PC-3 (cell line): Measurements from ENCODE around the gene DBNL. TPM values are rescaled to one million over a fixed set of nuclear protein-coding genes. Genes with fewer than 3 reads are reported as not detected.

ENCODE experiments used
- ATAC-seq: fragments of 200-7000 bp; cut with Tn5 transposase; 2 replicates; pipeline ENCODE4 v1.9.1; 2020; ENCODE audit warnings: mild to moderate bottlenecking, moderate library complexity
- BruUV-seq: library from RNA; stranded (reverse); fragments of 400-500 nt; replicated peaks from 2 replicates; lab custom pipeline; 2021; lab: Mats Ljungman, UMichigan
- CTCF ChIA-PET: fragments of 300-600 bp; sonication (Branson Sonifier 250); formaldehyde crosslinking; loops from one replicate; lab custom pipeline; 2022; ENCODE audit warnings: antibody characterized with exemption; lab: Charles Lee
- POLR2A ChIA-PET: fragments of 300-600 bp; sonication (Branson Sonifier 250); formaldehyde crosslinking; loops from one replicate; lab custom pipeline; 2022; ENCODE audit warnings: antibody characterized with exemption; ENCODE audit not compliant: unreplicated experiment; lab: Charles Lee
- DNase-seq: peaks from one replicate; pipeline ENCODE4 v3.0.0-alpha.2; 2015
- H2AFZ ChIP-seq: fragments of 300-600 bp; sonication (generic); 2 replicates; pipeline ENCODE4 v1.6.0; 2016; ENCODE audit warnings: antibody characterized with exemption, low read length
- H3F3A ChIP-seq: fragments of 300-600 bp; sonication (generic); one replicate; pipeline ENCODE4 v1.6.0; 2017; ENCODE audit warnings: antibody characterized with exemption, low read length, control low read depth, mild to moderate bottlenecking; ENCODE audit not compliant: unreplicated experiment
- H3K27ac ChIP-seq: fragments of 300-600 bp; sonication (generic); 2 replicates; pipeline ENCODE4 v1.5.1; 2016; ENCODE audit warnings: mild to moderate bottlenecking, low read length
- H3K27me3 ChIP-seq: fragments of 300-600 bp; sonication (generic); 2 replicates; pipeline ENCODE4 v1.6.1; 2016; ENCODE audit warnings: low read length, mixed read lengths
- H3K36me3 ChIP-seq: fragments of 300-600 bp; sonication (generic); 2 replicates; pipeline ENCODE4 v1.6.1; 2016; ENCODE audit warnings: low read depth, mixed run types, low read length, mixed read lengths
- H3K4me1 ChIP-seq: fragments of 300-600 bp; sonication (generic); 2 replicates; pipeline ENCODE4 v1.5.1; 2016; ENCODE audit warnings: low read length; ENCODE audit not compliant: insufficient read depth
- H3K4me2 ChIP-seq: fragments of 300-600 bp; sonication (generic); 2 replicates; pipeline ENCODE4 v1.6.0; 2016; ENCODE audit warnings: low read length
- H3K4me3 ChIP-seq: fragments of 300-600 bp; sonication (generic); 2 replicates; pipeline ENCODE4 v1.5.1; 2016; ENCODE audit warnings: mild to moderate bottlenecking, low read length, mixed read lengths
- H3K79me2 ChIP-seq: fragments of 300-600 bp; sonication (generic); 2 replicates; pipeline ENCODE4 v1.6.1; 2017; ENCODE audit warnings: low read length, mixed read lengths
- H3K9ac ChIP-seq: fragments of 300-600 bp; sonication (generic); 2 replicates; pipeline ENCODE4 v1.6.0; 2016; ENCODE audit warnings: mild to moderate bottlenecking, low read length
- H3K9me2 ChIP-seq: fragments of 300-600 bp; sonication (generic); replicated peaks from 2 replicates; pipeline ENCODE4 v1.6.1; 2016; ENCODE audit warnings: mixed run types, low read length, mixed read lengths
- H3K9me3 ChIP-seq: fragments of 300-600 bp; sonication (generic); 2 replicates; pipeline ENCODE4 v1.6.1; 2016; ENCODE audit warnings: low read length, mixed read lengths
- H4K20me1 ChIP-seq: fragments of 300-600 bp; sonication (generic); 2 replicates; pipeline ENCODE4 v1.6.1; 2016; ENCODE audit warnings: low read length, mixed read lengths
- EZH2 ChIP-seq: fragments of 300-600 bp; sonication (generic); IDR thresholded peaks from one replicate; pipeline ENCODE4 v1.6.1; 2017; ENCODE audit warnings: antibody characterized with exemption, mild to moderate bottlenecking, low read length; ENCODE audit not compliant: unreplicated experiment
- EZH2phosphoT487 ChIP-seq: fragments of 300-600 bp; sonication (generic); IDR thresholded peaks from 2 replicates; pipeline ENCODE4 v1.6.1; 2018; ENCODE audit warnings: mild to moderate bottlenecking, antibody characterized with exemption, low read length, borderline replicate concordance
- intact Hi-C: fragments of 100-400 bp; cut with micrococcal nuclease; formaldehyde crosslinking; loops from 2 replicates; pipeline ENCODE4 v1.9.0; 2023
- total RNA-seq: library from RNA; depleted of rRNA; stranded (reverse); fragments of >200 nt; gene quantifications from 2 replicates; pipeline ENCODE4 v1.2.3, GENCODE V29; 2014
- TF ChIP-seq, protein P1 (sequence below): fragments of 300-600 bp; sonication (generic); conservative IDR thresholded peaks from 2 replicates; pipeline ENCODE4 v1.5.1; 2017; ENCODE audit warnings: antibody characterized with exemption, low read depth, mild to moderate bottlenecking, low read length

DBNL gene
- total RNA-seq, 1 experiment from 2014 or later = 108 TPM

GRCh38 chr7:44063547-44063893 is 19.0 kb downstream of the DBNL start:
- DNase-seq (no peak), ATAC-seq (no peak)
- H3K9ac ChIP-seq = no peak overlapping the region
- TF ChIP-seq EZH2 (no peak), EZH2phosphoT487 (no peak)
- TF ChIP-seq, protein P1, sequence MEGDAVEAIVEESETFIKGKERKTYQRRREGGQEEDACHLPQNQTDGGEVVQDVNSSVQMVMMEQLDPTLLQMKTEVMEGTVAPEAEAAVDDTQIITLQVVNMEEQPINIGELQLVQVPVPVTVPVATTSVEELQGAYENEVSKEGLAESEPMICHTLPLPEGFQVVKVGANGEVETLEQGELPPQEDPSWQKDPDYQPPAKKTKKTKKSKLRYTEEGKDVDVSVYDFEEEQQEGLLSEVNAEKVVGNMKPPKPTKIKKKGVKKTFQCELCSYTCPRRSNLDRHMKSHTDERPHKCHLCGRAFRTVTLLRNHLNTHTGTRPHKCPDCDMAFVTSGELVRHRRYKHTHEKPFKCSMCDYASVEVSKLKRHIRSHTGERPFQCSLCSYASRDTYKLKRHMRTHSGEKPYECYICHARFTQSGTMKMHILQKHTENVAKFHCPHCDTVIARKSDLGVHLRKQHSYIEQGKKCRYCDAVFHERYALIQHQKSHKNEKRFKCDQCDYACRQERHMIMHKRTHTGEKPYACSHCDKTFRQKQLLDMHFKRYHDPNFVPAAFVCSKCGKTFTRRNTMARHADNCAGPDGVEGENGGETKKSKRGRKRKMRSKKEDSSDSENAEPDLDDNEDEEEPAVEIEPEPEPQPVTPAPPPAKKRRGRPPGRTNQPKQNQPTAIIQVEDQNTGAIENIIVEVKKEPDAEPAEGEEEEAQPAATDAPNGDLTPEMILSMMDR = no peak
- BruUV-seq = no TSS peak
- peaks cover under 1% of the 10 kb centered on the region for H3F3A ChIP-seq
- no peaks in the 10 kb centered on the region; the same call in 1 of the 2 replicates for H3K4me1 ChIP-seq
- no peak overlapping the region for H3K27ac ChIP-seq
- H3K36me3 ChIP-seq = peaks cover 21% of the 10 kb centered on the region; the same call in 1 of the 2 replicates
- H3K9me3 ChIP-seq = no peaks in the 10 kb centered on the region
- H2AFZ ChIP-seq = no peak overlapping the region
- ChIA-PET CTCF (no interaction called here), POLR2A (interaction anchor here (0.6 kb wide), 3 partner anchors 9 to 634 kb away, joined by 3 read pairs; no protein-coding TSS in a partner anchor)
- H3K4me3 ChIP-seq = no peak overlapping the region
- H3K4me2 ChIP-seq = no peak overlapping the region
- H3K27me3 ChIP-seq = no peaks in the 10 kb centered on the region
- no peaks in the 10 kb centered on the region for H3K79me2 ChIP-seq
- H3K9me2 ChIP-seq = no peaks in the 10 kb centered on the region
- H4K20me1 ChIP-seq = no peaks in the 10 kb centered on the region
- intact Hi-C loops = no loop called here

- POLR2A ChIA-PET = interaction anchor here (0.6 kb wide), 3 partner anchors 8 to 634 kb away, joined by 3 read pairs; no protein-coding TSS in a partner anchor
- H3K9ac ChIP-seq = no peak overlapping the region
Observed at GRCh38 chr7:44063894-44064651, 19.6 kb downstream of the DBNL start.

DNA sequence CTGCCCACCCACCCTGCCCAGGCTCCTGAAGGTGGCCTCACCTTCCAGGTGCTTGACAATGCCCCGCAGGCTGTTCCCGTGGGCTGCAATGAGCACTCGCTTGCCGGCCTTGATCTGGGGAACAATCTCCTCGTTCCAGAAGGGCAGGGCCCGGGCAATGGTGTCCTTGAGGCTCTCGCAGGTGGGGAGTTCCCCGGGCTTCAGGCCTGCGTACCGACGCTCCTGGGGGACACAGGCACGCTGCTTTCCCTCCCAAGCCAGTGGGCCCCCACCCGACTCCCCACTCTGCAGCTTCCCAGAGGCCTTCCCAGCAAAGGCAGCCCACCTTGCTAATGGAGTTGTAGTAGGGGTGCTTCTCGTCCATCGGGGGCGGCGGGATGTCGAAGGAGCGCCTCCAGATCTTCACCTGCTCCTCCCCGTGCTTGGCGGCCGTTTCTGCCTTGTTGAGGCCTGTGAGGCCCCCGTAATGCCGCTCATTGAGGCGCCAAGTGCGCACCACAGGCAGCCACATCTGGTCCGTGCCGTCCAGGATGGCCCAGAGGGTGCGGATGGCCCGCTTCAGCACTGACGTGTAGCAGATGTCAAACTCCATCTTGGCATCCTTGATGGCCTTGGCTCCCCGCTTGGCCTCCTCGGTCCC is 20.4 kb downstream of the DBNL start:
- H2AFZ ChIP-seq = no peak overlapping the region
- DNase-seq (no peak), ATAC-seq (peak; percentile 2; the same call in 1 of the 2 replicates)
- H3K79me2 ChIP-seq = no peaks in the 10 kb centered on the region
- H3K4me2 ChIP-seq = no peak overlapping the region
- H3K4me1 ChIP-seq = no peaks in the 10 kb centered on the region; the same call in 1 of the 2 replicates
- H4K20me1 ChIP-seq = no peaks in the 10 kb centered on the region
- no peak overlapping the region for H3K27ac ChIP-seq
- peaks cover 7% of the 10 kb centered on the region; the same call in 1 of the 2 replicates for H3K36me3 ChIP-seq
- H3K9ac ChIP-seq = no peak overlapping the region
- H3K9me3 ChIP-seq = no peaks in the 10 kb centered on the region
- H3K9me2 ChIP-seq = no peaks in the 10 kb centered on the region
- CTCF ChIA-PET = no interaction called here
- no peak overlapping the region for H3K4me3 ChIP-seq
- intact Hi-C loops = no loop called here
- H3K27me3 ChIP-seq = no peaks in the 10 kb centered on the region
- peaks cover 7% of the 10 kb centered on the region for H3F3A ChIP-seq
- POLR2A ChIA-PET = interaction anchor here (0.5 kb wide), 1 partner anchor 811 kb away, joined by 3 read pairs; no protein-coding TSS in a partner anchor
- TF ChIP-seq, protein P1 = no peak
- no peak for TF ChIP-seq EZH2phosphoT487
- TF ChIP-seq EZH2 = no peak
- no TSS peak for BruUV-seq

More at GRCh38 chr7:44063894-44064651, 19.6 kb downstream of the DBNL start:
- BruUV-seq = TSS peak; percentile 4
- no peak for DNase-seq
- H3K79me2 ChIP-seq = no peaks in the 10 kb centered on the region
- no peak overlapping the region for H2AFZ ChIP-seq
- TF ChIP-seq EZH2 = no peak
- H3F3A ChIP-seq = peaks cover 6% of the 10 kb centered on the region
- no peaks in the 10 kb centered on the region for H3K9me2 ChIP-seq
- peaks cover 15% of the 10 kb centered on the region; the same call in 1 of the 2 replicates for H3K36me3 ChIP-seq
- no peak overlapping the region for H3K4me3 ChIP-seq
- no peak overlapping the region for H3K27ac ChIP-seq
- CTCF ChIA-PET = no interaction called here
- H3K27me3 ChIP-seq = no peaks in the 10 kb centered on the region
- H3K4me1 ChIP-seq = no peaks in the 10 kb centered on the region; the same call in 1 of the 2 replicates
- no peak overlapping the region for H3K4me2 ChIP-seq
- ATAC-seq = no peak; the same call in 1 of the 2 replicates
- intact Hi-C loops = no loop called here
- no peaks in the 10 kb centered on the region for H4K20me1 ChIP-seq
- H3K9me3 ChIP-seq = no peaks in the 10 kb centered on the region
